Measurements from ENCODE around the gene DDA1. TPM values are rescaled to one million over a fixed set of nuclear protein-coding genes. Genes with fewer than 3 reads are reported as not detected.

DDA1 gene
- total and polyA plus RNA-seq, 9 of the 15 experiments (the other 6 are each of a cell fraction or from before 2014, with no cell fraction given), result 1.4 to 83.8 (median 33.8) TPM

DNA sequence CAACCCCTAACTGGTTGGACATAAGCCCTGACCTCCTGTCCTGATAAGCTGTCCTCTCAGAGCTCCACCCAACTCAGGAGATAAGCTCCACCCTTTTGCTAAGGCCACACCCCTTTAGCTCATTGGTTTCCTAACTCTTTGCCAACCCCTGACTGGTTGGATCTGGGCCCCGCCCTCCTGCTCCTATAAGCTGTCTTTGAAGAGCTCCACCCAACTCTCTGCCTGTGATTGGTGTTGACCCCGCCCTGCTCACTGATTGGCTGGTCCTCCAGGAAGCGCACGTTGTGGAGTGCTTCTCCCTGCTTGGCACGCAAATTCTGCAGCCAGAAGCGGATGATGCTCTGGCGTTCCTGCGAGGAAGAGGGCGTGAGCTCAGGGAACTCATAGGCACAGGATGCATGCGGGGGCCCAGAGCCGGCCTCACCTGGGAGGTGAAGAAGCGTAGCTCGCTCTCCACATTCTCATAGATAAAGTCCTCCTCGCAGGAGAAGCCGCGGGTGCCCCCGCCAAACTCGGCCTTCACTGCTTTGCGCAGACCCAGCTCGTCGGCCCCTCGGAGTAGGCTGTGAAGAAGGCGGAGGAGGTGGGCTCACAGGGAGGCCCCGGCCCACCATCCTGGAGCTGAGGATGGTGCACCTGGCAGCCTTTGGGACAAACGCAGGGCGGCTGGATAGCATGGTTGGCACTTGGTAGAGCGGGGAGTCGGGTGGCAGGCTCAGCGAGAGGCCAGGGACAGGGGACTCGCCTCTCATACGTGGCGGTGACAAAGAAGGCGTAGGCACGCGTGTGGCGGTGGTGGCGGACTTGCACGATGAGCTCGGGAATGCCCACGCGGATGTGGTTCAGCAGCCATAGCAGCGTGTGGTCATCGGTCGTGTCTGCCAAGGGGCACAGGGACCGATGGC, 23.6 kb downstream of the DDA1 start (continued):
- TF ChIP-seq NCOA1 (IDR thresholded peaks at IDR 0.05; ENCODE audit: low read depth) (no peak), POLR2AphosphoS2 (IDR thresholded peaks at IDR 0.05; ENCODE audit: low read length) (peak; percentile 79), EGR1 (conservative IDR thresholded peaks at IDR 0.05) (no peak), CC2D1A (IDR thresholded peaks at IDR 0.05) (peak; percentile 53; the same call in 1 of the 2 replicates), ZNF384 (IDR thresholded peaks at IDR 0.05; ENCODE audit: low read depth, low read length) (0 out of 2 replicates have a peak, but pooled peaks have one; percentile 7), PCBP1 (IDR thresholded peaks at IDR 0.05; ENCODE audit: low read depth, low read length, poor library complexity, severe bottlenecking) (peak; percentile 79), CREM (IDR thresholded peaks at IDR 0.05; ENCODE audit: low read depth) (no peak), PHTF2 (CRISPR knock-in tag; IDR thresholded peaks at IDR 0.05) (no peak), NR2F6 (CRISPR knock-in tag; IDR thresholded peaks at IDR 0.05) (no peak), ZFP30 (CRISPR knock-in tag; IDR thresholded peaks at IDR 0.05; ENCODE audit: borderline replicate concordance) (no peak), ZBTB1 (CRISPR knock-in tag; IDR thresholded peaks at IDR 0.05; ENCODE audit: borderline replicate concordance, low read depth) (no peak)
- TF ChIP-seq, protein P1, sequence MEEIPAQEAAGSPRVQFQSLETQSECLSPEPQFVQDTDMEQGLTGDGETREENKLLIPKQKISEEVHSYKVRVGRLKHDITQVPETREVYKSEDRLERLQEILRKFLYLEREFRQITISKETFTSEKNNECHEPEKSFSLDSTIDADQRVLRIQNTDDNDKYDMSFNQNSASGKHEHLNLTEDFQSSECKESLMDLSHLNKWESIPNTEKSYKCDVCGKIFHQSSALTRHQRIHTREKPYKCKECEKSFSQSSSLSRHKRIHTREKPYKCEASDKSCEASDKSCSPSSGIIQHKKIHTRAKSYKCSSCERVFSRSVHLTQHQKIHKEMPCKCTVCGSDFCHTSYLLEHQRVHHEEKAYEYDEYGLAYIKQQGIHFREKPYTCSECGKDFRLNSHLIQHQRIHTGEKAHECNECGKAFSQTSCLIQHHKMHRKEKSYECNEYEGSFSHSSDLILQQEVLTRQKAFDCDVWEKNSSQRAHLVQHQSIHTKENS (CRISPR knock-in tag; IDR thresholded peaks at IDR 0.05), result no peak
- TF ChIP-seq, protein P2, sequence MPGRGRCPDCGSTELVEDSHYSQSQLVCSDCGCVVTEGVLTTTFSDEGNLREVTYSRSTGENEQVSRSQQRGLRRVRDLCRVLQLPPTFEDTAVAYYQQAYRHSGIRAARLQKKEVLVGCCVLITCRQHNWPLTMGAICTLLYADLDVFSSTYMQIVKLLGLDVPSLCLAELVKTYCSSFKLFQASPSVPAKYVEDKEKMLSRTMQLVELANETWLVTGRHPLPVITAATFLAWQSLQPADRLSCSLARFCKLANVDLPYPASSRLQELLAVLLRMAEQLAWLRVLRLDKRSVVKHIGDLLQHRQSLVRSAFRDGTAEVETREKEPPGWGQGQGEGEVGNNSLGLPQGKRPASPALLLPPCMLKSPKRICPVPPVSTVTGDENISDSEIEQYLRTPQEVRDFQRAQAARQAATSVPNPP (IDR thresholded peaks at IDR 0.05; ENCODE audit: borderline replicate concordance, insufficient read depth, insufficient read length), result no peak
- TF ChIP-seq, protein P3, sequence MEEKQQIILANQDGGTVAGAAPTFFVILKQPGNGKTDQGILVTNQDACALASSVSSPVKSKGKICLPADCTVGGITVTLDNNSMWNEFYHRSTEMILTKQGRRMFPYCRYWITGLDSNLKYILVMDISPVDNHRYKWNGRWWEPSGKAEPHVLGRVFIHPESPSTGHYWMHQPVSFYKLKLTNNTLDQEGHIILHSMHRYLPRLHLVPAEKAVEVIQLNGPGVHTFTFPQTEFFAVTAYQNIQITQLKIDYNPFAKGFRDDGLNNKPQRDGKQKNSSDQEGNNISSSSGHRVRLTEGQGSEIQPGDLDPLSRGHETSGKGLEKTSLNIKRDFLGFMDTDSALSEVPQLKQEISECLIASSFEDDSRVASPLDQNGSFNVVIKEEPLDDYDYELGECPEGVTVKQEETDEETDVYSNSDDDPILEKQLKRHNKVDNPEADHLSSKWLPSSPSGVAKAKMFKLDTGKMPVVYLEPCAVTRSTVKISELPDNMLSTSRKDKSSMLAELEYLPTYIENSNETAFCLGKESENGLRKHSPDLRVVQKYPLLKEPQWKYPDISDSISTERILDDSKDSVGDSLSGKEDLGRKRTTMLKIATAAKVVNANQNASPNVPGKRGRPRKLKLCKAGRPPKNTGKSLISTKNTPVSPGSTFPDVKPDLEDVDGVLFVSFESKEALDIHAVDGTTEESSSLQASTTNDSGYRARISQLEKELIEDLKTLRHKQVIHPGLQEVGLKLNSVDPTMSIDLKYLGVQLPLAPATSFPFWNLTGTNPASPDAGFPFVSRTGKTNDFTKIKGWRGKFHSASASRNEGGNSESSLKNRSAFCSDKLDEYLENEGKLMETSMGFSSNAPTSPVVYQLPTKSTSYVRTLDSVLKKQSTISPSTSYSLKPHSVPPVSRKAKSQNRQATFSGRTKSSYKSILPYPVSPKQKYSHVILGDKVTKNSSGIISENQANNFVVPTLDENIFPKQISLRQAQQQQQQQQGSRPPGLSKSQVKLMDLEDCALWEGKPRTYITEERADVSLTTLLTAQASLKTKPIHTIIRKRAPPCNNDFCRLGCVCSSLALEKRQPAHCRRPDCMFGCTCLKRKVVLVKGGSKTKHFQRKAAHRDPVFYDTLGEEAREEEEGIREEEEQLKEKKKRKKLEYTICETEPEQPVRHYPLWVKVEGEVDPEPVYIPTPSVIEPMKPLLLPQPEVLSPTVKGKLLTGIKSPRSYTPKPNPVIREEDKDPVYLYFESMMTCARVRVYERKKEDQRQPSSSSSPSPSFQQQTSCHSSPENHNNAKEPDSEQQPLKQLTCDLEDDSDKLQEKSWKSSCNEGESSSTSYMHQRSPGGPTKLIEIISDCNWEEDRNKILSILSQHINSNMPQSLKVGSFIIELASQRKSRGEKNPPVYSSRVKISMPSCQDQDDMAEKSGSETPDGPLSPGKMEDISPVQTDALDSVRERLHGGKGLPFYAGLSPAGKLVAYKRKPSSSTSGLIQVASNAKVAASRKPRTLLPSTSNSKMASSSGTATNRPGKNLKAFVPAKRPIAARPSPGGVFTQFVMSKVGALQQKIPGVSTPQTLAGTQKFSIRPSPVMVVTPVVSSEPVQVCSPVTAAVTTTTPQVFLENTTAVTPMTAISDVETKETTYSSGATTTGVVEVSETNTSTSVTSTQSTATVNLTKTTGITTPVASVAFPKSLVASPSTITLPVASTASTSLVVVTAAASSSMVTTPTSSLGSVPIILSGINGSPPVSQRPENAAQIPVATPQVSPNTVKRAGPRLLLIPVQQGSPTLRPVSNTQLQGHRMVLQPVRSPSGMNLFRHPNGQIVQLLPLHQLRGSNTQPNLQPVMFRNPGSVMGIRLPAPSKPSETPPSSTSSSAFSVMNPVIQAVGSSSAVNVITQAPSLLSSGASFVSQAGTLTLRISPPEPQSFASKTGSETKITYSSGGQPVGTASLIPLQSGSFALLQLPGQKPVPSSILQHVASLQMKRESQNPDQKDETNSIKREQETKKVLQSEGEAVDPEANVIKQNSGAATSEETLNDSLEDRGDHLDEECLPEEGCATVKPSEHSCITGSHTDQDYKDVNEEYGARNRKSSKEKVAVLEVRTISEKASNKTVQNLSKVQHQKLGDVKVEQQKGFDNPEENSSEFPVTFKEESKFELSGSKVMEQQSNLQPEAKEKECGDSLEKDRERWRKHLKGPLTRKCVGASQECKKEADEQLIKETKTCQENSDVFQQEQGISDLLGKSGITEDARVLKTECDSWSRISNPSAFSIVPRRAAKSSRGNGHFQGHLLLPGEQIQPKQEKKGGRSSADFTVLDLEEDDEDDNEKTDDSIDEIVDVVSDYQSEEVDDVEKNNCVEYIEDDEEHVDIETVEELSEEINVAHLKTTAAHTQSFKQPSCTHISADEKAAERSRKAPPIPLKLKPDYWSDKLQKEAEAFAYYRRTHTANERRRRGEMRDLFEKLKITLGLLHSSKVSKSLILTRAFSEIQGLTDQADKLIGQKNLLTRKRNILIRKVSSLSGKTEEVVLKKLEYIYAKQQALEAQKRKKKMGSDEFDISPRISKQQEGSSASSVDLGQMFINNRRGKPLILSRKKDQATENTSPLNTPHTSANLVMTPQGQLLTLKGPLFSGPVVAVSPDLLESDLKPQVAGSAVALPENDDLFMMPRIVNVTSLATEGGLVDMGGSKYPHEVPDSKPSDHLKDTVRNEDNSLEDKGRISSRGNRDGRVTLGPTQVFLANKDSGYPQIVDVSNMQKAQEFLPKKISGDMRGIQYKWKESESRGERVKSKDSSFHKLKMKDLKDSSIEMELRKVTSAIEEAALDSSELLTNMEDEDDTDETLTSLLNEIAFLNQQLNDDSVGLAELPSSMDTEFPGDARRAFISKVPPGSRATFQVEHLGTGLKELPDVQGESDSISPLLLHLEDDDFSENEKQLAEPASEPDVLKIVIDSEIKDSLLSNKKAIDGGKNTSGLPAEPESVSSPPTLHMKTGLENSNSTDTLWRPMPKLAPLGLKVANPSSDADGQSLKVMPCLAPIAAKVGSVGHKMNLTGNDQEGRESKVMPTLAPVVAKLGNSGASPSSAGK (IDR thresholded peaks at IDR 0.05), result no peak

Measured in K562 (cell line).